Adipocyte (in vitro differentiated cells): ENCODE measurements around the gene LIPC.
A peak's percentile ranks its signal among the peaks of the same experiment; 100 is the strongest.

Experiments used
- DNase-seq: peaks from one replicate; pipeline ENCODE4 v3.0.0-alpha.2; 2015; ENCODE audit warnings: low read depth
- H3K27me3 ChIP-seq: replicated peaks from 2 replicates; pipeline ENCODE4 v1.7.0; 2013; ENCODE audit warnings: mild to moderate bottlenecking, low read length, moderate library complexity; ENCODE audit not compliant: control insufficient read depth, insufficient read depth
- H3K36me3 ChIP-seq: 2 replicates; pipeline ENCODE4 v1.7.0; 2013; ENCODE audit warnings: low read length, mild to moderate bottlenecking, moderate library complexity; ENCODE audit not compliant: control insufficient read depth, insufficient read depth, severe bottlenecking
- H3K4me1 ChIP-seq: 2 replicates; pipeline ENCODE4 v1.7.0; 2013; ENCODE audit warnings: mild to moderate bottlenecking, low read length, moderate library complexity; ENCODE audit not compliant: control insufficient read depth, insufficient read depth
- H3K4me3 ChIP-seq: 2 replicates; pipeline ENCODE4 v1.7.0; 2013; ENCODE audit warnings: mild to moderate bottlenecking, low read length, moderate library complexity
- H3K9ac ChIP-seq: 2 replicates; pipeline ENCODE4 v1.7.0; 2013; ENCODE audit warnings: mild to moderate bottlenecking, low read length, moderate library complexity
- H3K9me3 ChIP-seq: 2 replicates; pipeline ENCODE4 v1.7.0; 2013; ENCODE audit warnings: mild to moderate bottlenecking, low read length, moderate library complexity; ENCODE audit not compliant: control insufficient read depth

Gene LIPC

GRCh38 chr15:58423831-58424608, 7.8 kb upstream of the LIPC start:
- Histone ChIP-seq H3K4me1 (peaks cover 6% of the 10 kb centered on the region), H3K4me3 (no peak overlapping the region), H3K36me3 (no peaks in the 10 kb centered on the region), H3K9me3 (no peaks in the 10 kb centered on the region), H3K27me3 (no peaks in the 10 kb centered on the region), H3K9ac (no peak overlapping the region)
- no peak for DNase-seq

GRCh38 chr15:58424722-58425121, 7.1 kb upstream of the LIPC start:
- H3K27me3 ChIP-seq: no peaks in the 10 kb centered on the region

GRCh38 chr15:58425185-58425584, 6.6 kb upstream of the LIPC start:
- Histone ChIP-seq H3K9ac (no peak overlapping the region), H3K4me1 (peaks cover 6% of the 10 kb centered on the region), H3K36me3 (no peaks in the 10 kb centered on the region), H3K27me3 (no peaks in the 10 kb centered on the region), H3K9me3 (no peaks in the 10 kb centered on the region), H3K4me3 (no peak overlapping the region)
- no peak for DNase-seq

More at GRCh38 chr15:58424722-58425121, 7.1 kb upstream of the LIPC start:
- H3K4me3 ChIP-seq: no peak overlapping the region
- no peaks in the 10 kb centered on the region for H3K9me3 ChIP-seq
- H3K9ac ChIP-seq: no peak overlapping the region
- no peaks in the 10 kb centered on the region for H3K36me3 ChIP-seq
- H3K4me1 ChIP-seq: peaks cover 6% of the 10 kb centered on the region
- DNase-seq: no peak

- H3K9ac ChIP-seq: no peak overlapping the region
- no peaks in the 10 kb centered on the region for H3K36me3 ChIP-seq
- H3K4me3 ChIP-seq: no peak overlapping the region
- H3K27me3 ChIP-seq: no peaks in the 10 kb centered on the region
- H3K9me3 ChIP-seq: no peaks in the 10 kb centered on the region
- DNase-seq: no peak
- H3K4me1 ChIP-seq: peaks cover 6% of the 10 kb centered on the region
Measured at GRCh38 chr15:58425834-58426233, 6.0 kb upstream of the LIPC start.

- no peak overlapping the region for H3K9ac ChIP-seq
- no peak for DNase-seq
- H3K4me1 ChIP-seq: peaks cover 6% of the 10 kb centered on the region
- no peaks in the 10 kb centered on the region for H3K27me3 ChIP-seq
- no peaks in the 10 kb centered on the region for H3K36me3 ChIP-seq
- no peak overlapping the region for H3K4me3 ChIP-seq
- H3K9me3 ChIP-seq: no peaks in the 10 kb centered on the region
Measured at GRCh38 chr15:58426501-58426900, 5.3 kb upstream of the LIPC start.

GRCh38 chr15:58427987-58428386, 3.8 kb upstream of the LIPC start:
- Histone ChIP-seq H3K9me3 (no peaks in the 10 kb centered on the region), H3K27me3 (no peaks in the 10 kb centered on the region), H3K4me1 (peaks cover 18% of the 10 kb centered on the region), H3K4me3 (no peak overlapping the region), H3K9ac (no peak overlapping the region), H3K36me3 (no peaks in the 10 kb centered on the region)
- no peak for DNase-seq

GRCh38 chr15:58430224-58430787, 1.5 kb upstream of the LIPC start:
- H3K4me1 ChIP-seq: peaks cover 29% of the 10 kb centered on the region
- H3K9ac ChIP-seq: no peak overlapping the region
- H3K27me3 ChIP-seq: no peaks in the 10 kb centered on the region
- no peak for DNase-seq
- H3K36me3 ChIP-seq: no peaks in the 10 kb centered on the region
- no peaks in the 10 kb centered on the region for H3K9me3 ChIP-seq
- no peak overlapping the region for H3K4me3 ChIP-seq

GRCh38 chr15:58432401-58432800, 610 bp downstream of the LIPC start:
- H3K4me3 ChIP-seq: no peak overlapping the region

GRCh38 chr15:58433597-58434333, 2.0 kb downstream of the LIPC start:
- Histone ChIP-seq H3K9me3 (no peaks in the 10 kb centered on the region), H3K4me1 (peaks cover 29% of the 10 kb centered on the region), H3K4me3 (no peak overlapping the region), H3K36me3 (no peaks in the 10 kb centered on the region), H3K27me3 (no peaks in the 10 kb centered on the region), H3K9ac (peak overlapping the region; percentile 13)
- no peak for DNase-seq

More at GRCh38 chr15:58432401-58432800, 610 bp downstream of the LIPC start:
- H3K36me3 ChIP-seq: no peaks in the 10 kb centered on the region
- no peaks in the 10 kb centered on the region for H3K27me3 ChIP-seq
- peaks cover 29% of the 10 kb centered on the region for H3K4me1 ChIP-seq
- no peak overlapping the region for H3K9ac ChIP-seq
- no peaks in the 10 kb centered on the region for H3K9me3 ChIP-seq
- peak; percentile 76 for DNase-seq

- Histone ChIP-seq H3K9me3 (no peaks in the 10 kb centered on the region), H3K9ac (peak overlapping the region; percentile 13), H3K27me3 (no peaks in the 10 kb centered on the region), H3K4me3 (no peak overlapping the region), H3K4me1 (peaks cover 34% of the 10 kb centered on the region), H3K36me3 (no peaks in the 10 kb centered on the region)
- no peak for DNase-seq
Measured at GRCh38 chr15:58434334-58434875, 2.6 kb downstream of the LIPC start.

GRCh38 chr15:58436552-58436951, 4.8 kb downstream of the LIPC start:
- Histone ChIP-seq H3K27me3 (no peaks in the 10 kb centered on the region), H3K9me3 (no peaks in the 10 kb centered on the region), H3K9ac (no peak overlapping the region), H3K4me3 (no peak overlapping the region), H3K36me3 (no peaks in the 10 kb centered on the region), H3K4me1 (peaks cover 54% of the 10 kb centered on the region)
- no peak for DNase-seq
